HG03103 (cell line): Measurements from ENCODE around the gene ALDH1L2.

Experiments
- ATAC-seq: cut with Tn5 transposase; IDR thresholded peaks from one replicate; pipeline ENCODE4 v1.9.1; 2021; ENCODE audit warnings: low read depth; ENCODE audit not compliant: unreplicated experiment

ALDH1L2 gene

GRCh38 chr12:105036937-105037649, 47.2 kb downstream of the ALDH1L2 start:
- no peak for ATAC-seq

- ATAC-seq = no peak
Observed at GRCh38 chr12:105033851-105034250, 50.4 kb downstream of the ALDH1L2 start.

GRCh38 chr12:105032703-105033357, 51.4 kb downstream of the ALDH1L2 start:
- no peak for ATAC-seq

DNA sequence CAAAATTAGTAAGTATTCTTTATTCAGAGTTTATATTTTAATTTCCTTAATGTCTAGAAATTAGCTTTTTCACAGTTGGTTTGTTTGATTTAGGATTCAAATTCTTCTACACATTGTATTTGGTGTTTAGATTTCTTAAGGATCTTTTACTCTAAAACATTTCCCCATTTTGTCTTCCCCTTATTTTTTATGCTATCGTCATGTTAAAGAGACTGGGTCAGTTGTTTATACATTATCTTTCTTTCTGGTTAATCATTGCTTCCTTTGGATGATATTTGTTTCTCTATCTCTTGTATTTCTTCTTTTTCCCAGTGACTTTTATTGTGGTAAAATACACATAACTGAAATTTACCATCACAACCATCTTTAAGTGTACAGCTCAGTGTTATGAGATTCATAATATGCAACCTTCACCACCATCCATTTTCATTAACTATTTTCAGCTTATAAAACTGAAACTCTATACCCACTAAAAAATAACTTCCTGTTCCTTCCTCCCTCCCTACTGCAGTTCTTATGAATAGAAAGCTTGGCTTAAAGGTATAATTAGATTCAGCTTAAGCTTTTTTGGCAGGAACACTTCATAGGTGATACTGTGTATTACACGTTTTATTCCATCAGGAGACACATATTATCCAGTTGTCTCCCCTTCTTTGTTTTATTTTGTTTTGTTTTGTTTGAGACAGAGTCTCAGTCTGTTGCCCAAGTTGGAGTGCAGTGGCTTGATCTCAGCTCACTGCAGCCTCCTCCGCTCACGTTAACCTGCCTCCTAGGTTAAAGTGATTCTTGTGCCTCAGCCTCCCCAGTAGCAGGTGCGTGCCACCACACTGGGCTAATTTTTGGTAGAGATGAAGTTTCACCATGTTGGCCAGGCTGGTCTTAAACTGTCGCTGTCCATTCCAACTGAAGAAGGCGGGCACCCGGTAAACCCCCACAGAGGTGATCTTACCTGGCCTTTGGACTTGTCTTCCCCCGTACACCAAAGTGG, 53.1 kb downstream of the ALDH1L2 start:
- ATAC-seq = peak; percentile 66

GRCh38 chr12:105026411-105026810, 57.8 kb downstream of the ALDH1L2 start:
- ATAC-seq = no peak

- ATAC-seq = no peak
Observed at GRCh38 chr12:105025890-105026289, 58.4 kb downstream of the ALDH1L2 start.

DNA sequence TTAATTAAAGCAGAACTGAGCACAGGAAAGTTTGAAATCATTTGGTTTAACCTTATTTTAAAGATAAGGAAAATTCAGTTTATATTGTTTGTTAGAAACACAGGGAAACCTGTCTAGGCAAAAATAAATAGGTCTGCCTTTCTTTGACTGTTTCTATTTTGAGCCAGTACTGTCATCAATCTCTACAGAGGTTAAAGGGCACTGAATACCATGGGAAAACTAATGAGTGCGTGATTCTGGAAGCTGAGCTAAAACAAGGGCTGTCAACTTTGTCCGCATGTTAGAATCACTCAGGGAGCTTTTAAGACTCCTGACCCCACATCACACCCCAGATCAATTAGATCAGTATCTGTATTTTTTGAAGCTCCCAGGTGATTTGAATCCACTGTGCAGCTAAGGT, 59.3 kb downstream of the ALDH1L2 start:
- no peak for ATAC-seq

DNA sequence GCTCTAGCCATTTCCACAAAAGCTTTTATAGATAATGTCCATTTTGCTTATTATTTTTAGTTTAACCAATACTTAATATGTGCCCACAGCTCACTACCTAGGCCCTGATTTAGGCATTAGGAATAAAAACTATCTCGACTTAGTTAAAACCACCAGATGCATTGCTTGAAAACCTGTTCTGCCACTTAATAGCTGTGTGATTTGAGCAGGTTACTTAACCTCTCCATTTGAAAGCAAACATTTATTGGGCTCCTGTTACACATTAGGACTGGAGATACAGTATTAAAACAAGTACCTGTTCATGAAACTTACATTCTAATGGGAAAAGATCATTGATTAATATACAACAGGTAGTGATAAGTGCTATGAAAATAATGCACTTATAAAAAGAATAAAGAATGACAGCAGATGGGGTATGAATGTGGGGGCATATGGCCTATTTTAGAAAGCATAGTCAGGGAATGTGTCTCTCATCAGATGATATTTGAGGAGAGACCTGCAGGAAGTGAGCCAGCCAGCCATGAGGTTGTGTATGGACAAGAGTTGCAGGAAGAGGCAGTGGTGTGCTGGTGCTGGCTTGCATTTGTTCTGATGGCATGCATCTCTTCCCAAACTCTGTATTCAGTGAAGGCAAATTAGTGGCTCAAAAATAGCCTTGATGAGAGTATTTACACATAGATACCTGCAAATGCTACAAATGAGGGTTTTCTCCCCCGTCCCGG, 63.9 kb downstream of the ALDH1L2 start:
- ATAC-seq = no peak

GRCh38 chr12:105018776-105019175, 65.5 kb downstream of the ALDH1L2 start:
- ATAC-seq = no peak

DNA sequence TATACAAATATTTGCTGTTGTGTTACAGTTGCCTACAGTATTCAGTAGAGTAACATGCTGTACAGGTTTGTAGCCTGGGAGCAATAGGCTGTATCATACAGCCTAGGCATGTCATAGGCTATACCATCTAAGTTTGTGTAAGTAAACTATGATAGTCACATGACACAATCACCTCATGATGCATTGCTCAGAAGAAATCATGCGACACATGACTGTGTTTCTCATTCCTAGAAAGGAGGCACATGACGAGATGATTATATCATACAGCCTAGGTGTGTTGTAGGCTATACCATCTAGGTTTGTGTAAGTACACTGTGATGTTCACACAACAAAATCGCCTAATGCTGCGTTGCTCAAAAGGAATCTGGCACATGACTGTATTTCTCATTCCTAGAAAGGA, 66.2 kb downstream of the ALDH1L2 start:
- no peak for ATAC-seq

DNA sequence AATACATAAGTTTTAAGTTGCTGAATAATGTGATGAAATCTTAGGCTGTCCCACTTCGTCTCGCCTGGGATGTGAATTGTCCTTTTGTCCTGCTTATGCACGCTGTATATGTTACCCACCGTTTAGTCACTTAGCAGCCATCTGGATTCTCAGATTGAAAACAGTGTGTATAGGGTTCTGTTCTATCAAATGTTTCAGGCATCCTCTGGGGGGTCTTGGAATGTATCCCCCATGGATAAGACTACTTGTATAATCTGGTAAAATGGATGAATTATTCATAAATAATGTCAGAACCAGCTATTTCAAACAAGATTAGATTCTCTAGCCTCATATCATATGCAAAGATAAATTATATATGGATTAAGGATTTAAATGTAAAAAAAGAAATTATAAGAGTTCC, 68.7 kb downstream of the ALDH1L2 start:
- ATAC-seq = no peak

DNA sequence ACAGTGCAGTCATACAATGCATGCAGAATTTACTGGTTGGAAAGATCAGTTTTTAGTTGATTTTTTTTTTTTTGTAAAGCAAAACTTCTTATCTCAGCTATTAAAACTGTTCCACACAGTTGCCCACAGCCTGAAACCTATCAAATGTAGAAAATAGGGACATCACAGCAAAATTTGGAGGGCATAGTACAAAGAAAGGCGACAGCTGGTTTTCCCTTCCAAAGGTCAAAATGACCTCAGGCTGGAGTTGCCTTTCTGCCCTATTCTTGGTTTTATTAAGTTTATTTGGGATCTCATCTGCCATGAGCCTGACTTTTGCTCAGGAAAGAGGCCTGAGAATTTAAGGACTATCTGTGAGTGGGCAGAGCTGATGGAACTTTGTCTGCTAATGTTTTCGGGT, 69.7 kb downstream of the ALDH1L2 start:
- no peak for ATAC-seq

DNA sequence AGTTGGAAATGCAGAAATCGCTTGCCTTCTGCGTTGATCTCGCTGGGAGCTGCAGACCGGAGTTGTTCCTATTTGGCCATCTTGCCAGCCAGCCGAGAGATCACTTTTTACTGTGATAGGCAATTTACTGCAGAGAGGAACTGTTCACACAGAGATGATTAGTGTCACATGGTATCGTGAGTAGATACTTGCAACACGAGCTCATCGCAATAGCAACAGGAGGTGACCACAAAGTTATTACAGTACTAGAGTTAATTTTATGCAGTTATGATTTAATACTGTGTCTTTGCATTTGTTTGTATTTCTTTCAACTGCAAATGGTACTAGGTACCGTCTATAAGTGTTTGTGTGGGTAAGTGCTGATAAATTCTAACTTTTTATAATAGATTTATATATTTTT, 70.4 kb downstream of the ALDH1L2 start:
- no peak for ATAC-seq

GRCh38 chr12:105001476-105001875, 82.8 kb downstream of the ALDH1L2 start:
- no peak for ATAC-seq

DNA sequence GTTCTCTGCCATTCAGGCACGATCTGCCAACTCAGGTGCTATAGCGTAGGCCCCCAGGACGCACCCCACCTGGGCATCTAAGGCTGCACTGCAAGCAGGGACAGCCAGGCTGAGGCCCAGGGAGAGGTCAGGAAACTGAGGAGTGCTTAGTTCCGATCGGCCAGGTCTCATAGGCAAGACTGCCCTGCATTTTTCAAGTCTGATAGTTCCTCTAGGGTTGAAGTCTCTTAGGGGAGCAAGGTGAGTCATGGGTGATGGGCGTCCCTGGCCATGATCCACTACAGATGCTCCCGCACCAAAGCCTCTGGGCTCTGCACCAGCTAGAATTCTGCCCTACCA, 84.9 kb downstream of the ALDH1L2 start:
- no peak for ATAC-seq

GRCh38 chr12:104998423-104999346, 85.6 kb downstream of the ALDH1L2 start:
- ATAC-seq = no peak

DNA sequence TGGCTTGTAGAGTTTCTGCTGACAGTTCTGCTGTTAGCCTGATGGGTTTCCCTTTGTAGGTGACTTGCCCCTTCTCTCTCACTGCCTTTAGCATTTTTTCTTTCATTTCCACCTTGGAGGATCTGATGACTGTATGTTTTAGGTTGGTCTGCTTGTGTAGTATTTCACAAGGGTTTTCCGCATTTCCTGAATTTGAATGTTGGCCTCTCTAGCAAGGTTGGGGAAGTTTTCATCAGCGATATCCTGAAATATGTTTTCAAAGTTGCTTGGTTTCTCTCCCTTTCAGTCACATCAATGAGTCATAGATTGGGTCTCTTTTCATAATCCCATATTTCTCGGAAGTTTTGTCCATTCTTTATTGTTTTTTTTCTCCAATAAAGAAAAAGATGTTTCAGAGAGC, 86.7 kb downstream of the ALDH1L2 start:
- no peak for ATAC-seq

DNA sequence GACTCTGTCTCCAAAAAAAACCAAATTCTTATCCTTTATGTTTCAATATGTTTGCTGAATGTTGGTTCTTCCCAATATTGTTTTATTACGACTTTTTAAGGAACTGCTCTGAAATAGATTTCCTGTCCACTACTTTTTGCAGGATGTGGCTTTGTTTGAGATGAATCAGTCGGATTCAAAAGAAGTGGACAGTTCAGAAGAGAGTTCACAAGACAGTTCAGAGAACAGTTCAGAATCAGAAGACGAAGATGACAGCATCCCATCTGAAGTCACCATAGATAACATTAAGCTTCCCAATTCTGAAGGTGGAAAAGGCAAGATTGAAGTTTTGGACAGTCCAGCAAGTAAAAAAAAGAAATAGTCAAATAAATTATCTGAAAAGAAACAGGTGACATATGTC, 89.9 kb downstream of the ALDH1L2 start:
- ATAC-seq = no peak

DNA sequence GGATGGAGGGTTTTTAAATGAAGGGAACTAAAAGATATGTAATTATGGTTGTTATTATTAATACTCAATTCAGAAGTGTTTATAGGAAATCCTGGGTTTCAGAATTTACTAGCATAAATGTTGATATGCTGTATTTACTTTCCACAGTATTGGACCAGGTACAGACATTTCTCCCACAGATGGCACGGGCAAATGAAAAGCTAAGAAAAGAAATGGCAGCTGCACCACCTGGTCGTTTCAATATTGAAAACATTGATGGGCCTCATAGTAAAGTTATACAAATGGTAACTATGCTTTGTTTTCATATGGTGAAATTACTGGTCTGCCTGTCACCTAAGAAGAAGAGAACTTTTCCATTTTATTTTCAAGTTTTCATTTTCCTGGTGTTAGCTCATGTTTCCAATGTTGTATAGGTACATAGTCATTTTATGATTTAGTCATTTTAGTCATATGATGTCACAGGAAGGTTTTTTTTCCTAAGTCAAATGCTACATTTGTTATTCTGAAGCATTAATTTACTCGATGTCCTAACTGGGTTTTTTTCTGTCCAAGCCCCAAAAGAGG, 92.6 kb downstream of the ALDH1L2 start:
- no peak for ATAC-seq
